PC-3 (cell line): ENCODE measurements around the gene IRF8. TPM values are rescaled to one million over a fixed set of nuclear protein-coding genes. Genes with fewer than 3 reads are reported as not detected.

Source experiments
- ATAC-seq: fragments of 200-7000 bp; cut with Tn5 transposase; 2 replicates; pipeline ENCODE4 v1.9.1; 2020; ENCODE audit warnings: mild to moderate bottlenecking, moderate library complexity
- BruUV-seq: library from RNA; stranded (reverse); fragments of 400-500 nt; replicated peaks from 2 replicates; lab custom pipeline; 2021; lab: Mats Ljungman, UMichigan
- CTCF ChIA-PET: fragments of 300-600 bp; sonication (Branson Sonifier 250); formaldehyde crosslinking; loops from one replicate; lab custom pipeline; 2022; ENCODE audit warnings: antibody characterized with exemption; lab: Charles Lee
- POLR2A ChIA-PET: fragments of 300-600 bp; sonication (Branson Sonifier 250); formaldehyde crosslinking; loops from one replicate; lab custom pipeline; 2022; ENCODE audit warnings: antibody characterized with exemption; ENCODE audit not compliant: unreplicated experiment; lab: Charles Lee
- DNase-seq: peaks from one replicate; pipeline ENCODE4 v3.0.0-alpha.2; 2015
- H2AFZ ChIP-seq: fragments of 300-600 bp; sonication (generic); 2 replicates; pipeline ENCODE4 v1.6.0; 2016; ENCODE audit warnings: antibody characterized with exemption, low read length
- H3F3A ChIP-seq: fragments of 300-600 bp; sonication (generic); one replicate; pipeline ENCODE4 v1.6.0; 2017; ENCODE audit warnings: antibody characterized with exemption, low read length, control low read depth, mild to moderate bottlenecking; ENCODE audit not compliant: unreplicated experiment
- H3K27ac ChIP-seq: fragments of 300-600 bp; sonication (generic); 2 replicates; pipeline ENCODE4 v1.5.1; 2016; ENCODE audit warnings: mild to moderate bottlenecking, low read length
- H3K27me3 ChIP-seq: fragments of 300-600 bp; sonication (generic); 2 replicates; pipeline ENCODE4 v1.6.1; 2016; ENCODE audit warnings: low read length, mixed read lengths
- H3K36me3 ChIP-seq: fragments of 300-600 bp; sonication (generic); 2 replicates; pipeline ENCODE4 v1.6.1; 2016; ENCODE audit warnings: low read depth, mixed run types, low read length, mixed read lengths
- H3K4me1 ChIP-seq: fragments of 300-600 bp; sonication (generic); 2 replicates; pipeline ENCODE4 v1.5.1; 2016; ENCODE audit warnings: low read length; ENCODE audit not compliant: insufficient read depth
- H3K4me2 ChIP-seq: fragments of 300-600 bp; sonication (generic); 2 replicates; pipeline ENCODE4 v1.6.0; 2016; ENCODE audit warnings: low read length
- H3K4me3 ChIP-seq: fragments of 300-600 bp; sonication (generic); 2 replicates; pipeline ENCODE4 v1.5.1; 2016; ENCODE audit warnings: mild to moderate bottlenecking, low read length, mixed read lengths
- H3K79me2 ChIP-seq: fragments of 300-600 bp; sonication (generic); 2 replicates; pipeline ENCODE4 v1.6.1; 2017; ENCODE audit warnings: low read length, mixed read lengths
- H3K9ac ChIP-seq: fragments of 300-600 bp; sonication (generic); 2 replicates; pipeline ENCODE4 v1.6.0; 2016; ENCODE audit warnings: mild to moderate bottlenecking, low read length
- H3K9me2 ChIP-seq: fragments of 300-600 bp; sonication (generic); replicated peaks from 2 replicates; pipeline ENCODE4 v1.6.1; 2016; ENCODE audit warnings: mixed run types, low read length, mixed read lengths
- H3K9me3 ChIP-seq: fragments of 300-600 bp; sonication (generic); 2 replicates; pipeline ENCODE4 v1.6.1; 2016; ENCODE audit warnings: low read length, mixed read lengths
- H4K20me1 ChIP-seq: fragments of 300-600 bp; sonication (generic); 2 replicates; pipeline ENCODE4 v1.6.1; 2016; ENCODE audit warnings: low read length, mixed read lengths
- CTCF ChIP-seq: fragments of 300-600 bp; sonication (generic); conservative IDR thresholded peaks from 2 replicates; pipeline ENCODE4 v1.5.1; 2017; ENCODE audit warnings: antibody characterized with exemption, low read depth, mild to moderate bottlenecking, low read length
- EZH2 ChIP-seq: fragments of 300-600 bp; sonication (generic); IDR thresholded peaks from one replicate; pipeline ENCODE4 v1.6.1; 2017; ENCODE audit warnings: antibody characterized with exemption, mild to moderate bottlenecking, low read length; ENCODE audit not compliant: unreplicated experiment
- EZH2phosphoT487 ChIP-seq: fragments of 300-600 bp; sonication (generic); IDR thresholded peaks from 2 replicates; pipeline ENCODE4 v1.6.1; 2018; ENCODE audit warnings: mild to moderate bottlenecking, antibody characterized with exemption, low read length, borderline replicate concordance
- intact Hi-C: fragments of 100-400 bp; cut with micrococcal nuclease; formaldehyde crosslinking; loops from 2 replicates; pipeline ENCODE4 v1.9.0; 2023
- total RNA-seq: library from RNA; depleted of rRNA; stranded (reverse); fragments of >200 nt; gene quantifications from 2 replicates; pipeline ENCODE4 v1.2.3, GENCODE V29; 2014

The IRF8 gene
- total RNA-seq, 1 experiment from 2014 or later = not detected

- ATAC-seq = no peak
- no peak overlapping the region for H3K9ac ChIP-seq
- no peaks in the 10 kb centered on the region for H3K36me3 ChIP-seq
- no peak overlapping the region for H3K27ac ChIP-seq
- H4K20me1 ChIP-seq = no peaks in the 10 kb centered on the region
- no peaks in the 10 kb centered on the region for H3F3A ChIP-seq
- DNase-seq = no peak
- TF ChIP-seq EZH2 (no peak), CTCF (no peak), EZH2phosphoT487 (no peak)
- H3K9me2 ChIP-seq = no peaks in the 10 kb centered on the region
- H3K4me2 ChIP-seq = no peak overlapping the region
- H3K4me1 ChIP-seq = no peaks in the 10 kb centered on the region
- no peaks in the 10 kb centered on the region for H3K9me3 ChIP-seq
- H3K4me3 ChIP-seq = no peak overlapping the region
- BruUV-seq = no TSS peak
- ChIA-PET POLR2A (no interaction called here), CTCF (no interaction called here)
- intact Hi-C loops = no loop called here
- H3K27me3 ChIP-seq = peaks cover 70% of the 10 kb centered on the region
- H2AFZ ChIP-seq = no peak overlapping the region
- no peaks in the 10 kb centered on the region for H3K79me2 ChIP-seq
Measured at GRCh38 chr16:85947230-85948137, 48.5 kb downstream of the IRF8 start.

GRCh38 chr16:85948138-85948509, 49.2 kb downstream of the IRF8 start:
- H2AFZ ChIP-seq = no peak overlapping the region
- H3K4me2 ChIP-seq = no peak overlapping the region
- no peaks in the 10 kb centered on the region for H3K9me2 ChIP-seq
- no peaks in the 10 kb centered on the region for H4K20me1 ChIP-seq
- H3K27ac ChIP-seq = no peak overlapping the region
- no peaks in the 10 kb centered on the region for H3F3A ChIP-seq
- no peaks in the 10 kb centered on the region for H3K79me2 ChIP-seq
- ATAC-seq = no peak
- no peak overlapping the region for H3K9ac ChIP-seq
- no peak for DNase-seq
- ChIA-PET POLR2A (no interaction called here), CTCF (no interaction called here)
- intact Hi-C loops = no loop called here
- H3K9me3 ChIP-seq = no peaks in the 10 kb centered on the region
- no TSS peak for BruUV-seq
- peaks cover 72% of the 10 kb centered on the region for H3K27me3 ChIP-seq
- H3K36me3 ChIP-seq = no peaks in the 10 kb centered on the region
- no peak overlapping the region for H3K4me3 ChIP-seq
- TF ChIP-seq CTCF (no peak), EZH2phosphoT487 (no peak), EZH2 (no peak)
- H3K4me1 ChIP-seq = no peaks in the 10 kb centered on the region

GRCh38 chr16:85948616-85949265, 49.8 kb downstream of the IRF8 start:
- TF ChIP-seq EZH2 = no peak
- no peak for TF ChIP-seq CTCF
- no peak for TF ChIP-seq EZH2phosphoT487
- no peaks in the 10 kb centered on the region for H4K20me1 ChIP-seq
- H3K4me2 ChIP-seq = no peak overlapping the region
- no peak for ATAC-seq
- H3K9me3 ChIP-seq = no peaks in the 10 kb centered on the region
- no peak overlapping the region for H2AFZ ChIP-seq
- H3K4me1 ChIP-seq = no peaks in the 10 kb centered on the region
- POLR2A ChIA-PET = no interaction called here
- H3K9ac ChIP-seq = no peak overlapping the region
- H3K36me3 ChIP-seq = no peaks in the 10 kb centered on the region
- BruUV-seq = no TSS peak
- CTCF ChIA-PET = no interaction called here
- no peaks in the 10 kb centered on the region for H3F3A ChIP-seq
- H3K27ac ChIP-seq = no peak overlapping the region
- H3K79me2 ChIP-seq = no peaks in the 10 kb centered on the region
- intact Hi-C loops = no loop called here
- H3K9me2 ChIP-seq = no peaks in the 10 kb centered on the region
- no peak overlapping the region for H3K4me3 ChIP-seq
- peaks cover 78% of the 10 kb centered on the region for H3K27me3 ChIP-seq
- no peak for DNase-seq
